Fibroblast of mammary gland (primary cell): ENCODE data around the gene DDX39B.
"Not testable (repeated sequence)": the region's sequence is repeated elsewhere in the genome, so short reads cannot be mapped to it uniquely, and the experiment has no call there.

Experiments used
- DNase-seq: peaks from one replicate; pipeline ENCODE4 v3.0.0-alpha.2; 2010; ENCODE audit warnings: low read depth
- H3K4me3 ChIP-seq: 2 replicates; pipeline ENCODE4 v1.5.1; 2011; ENCODE audit warnings: low read depth, mild to moderate bottlenecking, low read length, moderate library complexity; ENCODE audit not compliant: control insufficient read depth
- CTCF ChIP-seq: conservative IDR thresholded peaks from 2 replicates; pipeline ENCODE4 v1.5.1; 2011; ENCODE audit warnings: low read depth, low read length, inconsistent platforms; ENCODE audit not compliant: control insufficient read depth, insufficient read depth

DDX39B gene

DNA sequence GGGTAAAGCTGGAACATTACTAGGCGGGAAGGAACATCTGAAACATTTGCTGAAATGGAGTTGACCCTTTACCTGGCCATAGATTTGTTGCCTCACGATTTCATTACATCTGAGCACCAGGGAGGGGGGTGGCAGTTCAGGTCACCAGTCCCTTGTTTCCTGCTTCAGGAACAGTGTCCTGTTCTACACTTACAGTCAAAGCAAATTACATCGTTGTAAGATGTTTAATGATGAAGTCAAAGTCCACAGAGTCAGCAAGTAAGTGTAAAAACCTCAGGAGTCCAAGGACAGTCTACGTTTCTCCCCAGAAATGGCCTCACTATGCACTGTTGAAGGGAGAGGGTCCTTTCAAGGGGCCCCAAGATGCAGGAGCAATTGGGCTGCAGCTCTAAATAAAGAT, 52.7 kb downstream of the DDX39B start:
- H3K4me3 ChIP-seq: no peak overlapping the region
- no peak for TF ChIP-seq CTCF
- no peak for DNase-seq

DNA sequence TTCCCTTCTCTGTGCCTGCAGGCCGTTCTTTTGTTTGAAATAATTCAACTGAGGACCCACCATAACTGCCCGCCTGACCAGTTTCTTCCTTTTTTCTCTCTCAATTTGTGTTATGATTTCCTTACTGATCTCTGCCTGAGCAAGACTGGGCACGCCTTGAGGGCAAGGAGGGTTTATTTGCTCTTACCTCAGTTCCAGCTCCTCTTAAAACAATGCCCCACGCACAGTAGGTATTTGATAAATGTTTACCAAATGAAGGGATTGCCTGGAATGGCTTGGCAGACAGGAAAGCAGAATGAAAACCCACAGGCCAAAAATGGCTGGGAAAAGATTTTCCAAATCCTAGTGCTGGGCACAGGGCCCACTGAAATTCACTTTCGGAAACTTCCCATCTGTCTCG, 54.1 kb downstream of the DDX39B start:
- not testable (repeated sequence) for DNase-seq, H3K4me3 ChIP-seq

GRCh38 chr6:31486065-31486837, 55.6 kb downstream of the DDX39B start:
- DNase-seq, H3K4me3 ChIP-seq: not testable (repeated sequence)

GRCh38 chr6:31485055-31485454, 56.7 kb downstream of the DDX39B start:
- DNase-seq: no peak
- H3K4me3 ChIP-seq: no peak overlapping the region
- no peak for TF ChIP-seq CTCF

- TF ChIP-seq CTCF: no peak
- no peak overlapping the region for H3K4me3 ChIP-seq
- no peak for DNase-seq
Observed at GRCh38 chr6:31483392-31483791, 58.4 kb downstream of the DDX39B start.

GRCh38 chr6:31480574-31480973, 61.2 kb downstream of the DDX39B start:
- H3K4me3 ChIP-seq: no peak overlapping the region
- DNase-seq: no peak
- TF ChIP-seq CTCF: no peak
